GM12878 (cell line): Measurements from ENCODE around the gene MSLN. TPM values are rescaled to one million over a fixed set of nuclear protein-coding genes. Genes with fewer than 3 reads are reported as not detected.
A peak's percentile ranks its signal among the peaks of the same experiment; 100 is the strongest.

ENCODE experiments used
- ATAC-seq: fragments of 200-7000 bp; cut with Tn5 transposase; 3 replicates; pipeline ENCODE4 v1.9.1; 2020; ENCODE audit warnings: mild to moderate bottlenecking, moderate library complexity
- BruUV-seq: library from RNA; stranded (reverse); fragments of 400-500 nt; replicated peaks from 2 replicates; lab custom pipeline; 2021; lab: Mats Ljungman, UMichigan
- CTCF ChIA-PET: fragments of 300-600 bp; sonication (Branson Sonifier 250); formaldehyde crosslinking; extraction: SDS; loops from one replicate; lab custom pipeline; 2021; ENCODE audit warnings: inconsistent platforms; lab: Yijun Ruan, JAX
- POLR2A ChIA-PET: fragments of 350-600 bp; formaldehyde crosslinking; extraction: SDS; loops from one replicate; lab custom pipeline; 2021; ENCODE audit warnings: inconsistent platforms; lab: Charles Lee
- RAD21 ChIA-PET: fragments of 300-600 bp; sonication (Branson Sonifier 250); formaldehyde crosslinking; loops from one replicate; lab custom pipeline; 2023; ENCODE audit warnings: antibody characterized with exemption; ENCODE audit not compliant: unreplicated experiment; lab: Charles Lee
- SMC1A ChIA-PET: fragments of 300-600 bp; sonication (Branson Sonifier 250); formaldehyde crosslinking; loops from one replicate; lab custom pipeline; 2023; ENCODE audit not compliant: unreplicated experiment, uncharacterized antibody; lab: Charles Lee
- DNase-seq: peaks from one replicate; pipeline ENCODE4 v3.0.0-alpha.2; 2011; ENCODE audit warnings: low read depth, low spot score
- FAIRE-seq: peaks from 3 replicates; lab custom pipeline; 2011; peaks lifted over from hg19 to GRCh38; lab: Jason Lieb, UNC
- H2AFZ ChIP-seq: 2 replicates; pipeline ENCODE4 v1.6.0; 2011; ENCODE audit warnings: low read depth, low read length, control low read depth; ENCODE audit not compliant: control insufficient read depth
- H3K27ac ChIP-seq: 2 replicates; pipeline ENCODE4 v1.5.1; 2011; ENCODE audit warnings: control low read depth; ENCODE audit not compliant: control insufficient read depth, insufficient read depth
- H3K27me3 ChIP-seq, 2 experiments: replicated peaks in 1 of 2; 2 replicates each; pipeline versions ENCODE4 v1.6.0 to v1.6.1; 2011; ENCODE audit warnings: low read length in 1 of 2; ENCODE audit not compliant: control insufficient read depth in 2 of 2, insufficient read depth in 2 of 2
- H3K36me3 ChIP-seq, 2 experiments: 2 replicates each; pipeline ENCODE4 v1.5.1; 2011; ENCODE audit warnings: low read length in 1 of 2; ENCODE audit not compliant: control insufficient read depth in 2 of 2, insufficient read depth in 2 of 2
- H3K4me1 ChIP-seq: 2 replicates; pipeline ENCODE4 v1.6.1; 2011; ENCODE audit warnings: mild to moderate bottlenecking, low read length, moderate library complexity, mixed read lengths; ENCODE audit not compliant: control insufficient read depth, insufficient read depth
- H3K4me2 ChIP-seq: 2 replicates; pipeline ENCODE4 v1.6.0; 2011; ENCODE audit warnings: control low read depth; ENCODE audit not compliant: control insufficient read depth, insufficient read depth
- H3K4me3 ChIP-seq: fragments of 200-600 bp; sonication (generic); 2 replicates; pipeline ENCODE4 v1.5.1; 2016
- H3K79me2 ChIP-seq: 2 replicates; pipeline ENCODE4 v1.6.0; 2011; ENCODE audit warnings: low read length; ENCODE audit not compliant: control insufficient read depth, insufficient read depth
- H3K9ac ChIP-seq: 2 replicates; pipeline ENCODE4 v1.8.0; 2011; ENCODE audit warnings: low read length, control low read depth, mixed read lengths; ENCODE audit not compliant: control insufficient read depth, insufficient read depth
- H3K9me3 ChIP-seq: replicated peaks from 3 replicates; pipeline ENCODE4 v1.5.1; 2011; ENCODE audit warnings: mild to moderate bottlenecking, low read length; ENCODE audit not compliant: control insufficient read depth, insufficient read depth
- H4K20me1 ChIP-seq: 2 replicates; pipeline ENCODE4 v1.6.0; 2011; ENCODE audit not compliant: control insufficient read depth, insufficient read depth
- IRF4 ChIP-seq: IDR thresholded peaks from 2 replicates; pipeline ENCODE4 v1.6.1; 2011; ENCODE audit warnings: low read depth, low read length
- MYB ChIP-seq: fragments of 150-350 bp; IDR thresholded peaks from 2 replicates; pipeline ENCODE4 v1.6.1; 2014; ENCODE audit warnings: mild to moderate bottlenecking, low read depth, low read length, borderline replicate concordance
- NBN ChIP-seq: fragments of 450-650 bp; IDR thresholded peaks from 2 replicates; pipeline ENCODE4 v1.6.1; 2016
- NFXL1 ChIP-seq: fragments of 450-650 bp; IDR thresholded peaks from 2 replicates; pipeline ENCODE4 v1.6.1; 2017; ENCODE audit warnings: antibody characterized with exemption, mild to moderate bottlenecking, borderline replicate concordance
- SMC3 ChIP-seq: IDR thresholded peaks from 2 replicates; pipeline ENCODE4 v1.6.1; 2011; ENCODE audit warnings: low read length, improper control_type of control experiment, borderline replicate concordance
- ZNF24 ChIP-seq: fragments of 450-650 bp; IDR thresholded peaks from 2 replicates; pipeline ENCODE4 v1.6.1; 2017; ENCODE audit warnings: antibody characterized with exemption, mild to moderate bottlenecking
- WGBS: methylation state at CpG from one replicate; pipeline ENCODE4 v1.1.6; 2016; ENCODE audit warnings: low lambda C conversion rate; ENCODE audit not compliant: insufficient replicate concordance, insufficient coverage; ENCODE audit errors: missing lambda C conversion rate; 5-methylcytosine and 5-hydroxymethylcytosine counted together
- in situ Hi-C: fragments of 300-500 bp; cut with MboI; formaldehyde crosslinking; loops from 9 replicates; pipeline ENCODE4 v1.14.3; 2018; ENCODE audit warnings: mixed read lengths
- intact Hi-C: fragments of 100-400 bp; cut with micrococcal nuclease; formaldehyde crosslinking; loops from one replicate; pipeline ENCODE4 v1.14.2; 2022; ENCODE audit not compliant: unreplicated experiment
- polyA plus RNA-seq, 11 experiments: library from polyadenylated mRNA; depleted of rRNA in 4 of 11; unstranded in 6 of 11; stranded (reverse) in 5 of 11; fragments of >200 nt; fragmentation: Nextera tagmentation in 4 of 11; fragmentation: Illumina TruSeq in 1 of 11; extraction: Ambion mirVana in 4 of 11; extraction: Trizol in 1 of 11; gene quantifications; 1 replicate in 1 of 11; 2 replicates in 10 of 11; pipeline versions ENCODE4 v1.2.1 to v1.2.3, GENCODE V29; 2011 to 2016; ENCODE audit warnings: inconsistent platforms in 2 of 11, missing spikeins in 2 of 11, low read depth in 1 of 11
- total RNA-seq, 4 experiments: library from RNA; depleted of rRNA in 3 of 4; stranded (reverse); fragments of >200 nt in 3 of 4; fragmentation: Illumina TruSeq in 1 of 4; extraction: Trizol in 1 of 4; gene quantifications; 2 replicates each; pipeline versions ENCODE4 v1.2.1 to v1.2.3, GENCODE V29; 2013 to 2021
- TF ChIP-seq, protein P1 (sequence below): fragments of 450-650 bp; IDR thresholded peaks from 2 replicates; pipeline ENCODE4 v1.6.1; 2018; ENCODE audit warnings: borderline replicate concordance, mild to moderate bottlenecking; ENCODE audit not compliant: partially characterized antibody
- TF ChIP-seq, protein P2 (sequence below): IDR thresholded peaks from 2 replicates; pipeline ENCODE4 v1.6.1; 2011; ENCODE audit warnings: borderline replicate concordance, low read depth, mild to moderate bottlenecking, moderate library complexity, low read length; ENCODE audit not compliant: insufficient read depth, poor library complexity, severe bottlenecking
- TF ChIP-seq, protein P3 (sequence below): IDR thresholded peaks from 2 replicates; pipeline ENCODE4 v1.6.1; 2012; ENCODE audit warnings: mild to moderate bottlenecking, low read depth, low read length

MSLN gene
- total and polyA plus RNA-seq, 10 of the 15 experiments (the other 5 are each of a cell fraction or from before 2014, with no cell fraction given): 0.08 TPM; not detected in 9

DNA sequence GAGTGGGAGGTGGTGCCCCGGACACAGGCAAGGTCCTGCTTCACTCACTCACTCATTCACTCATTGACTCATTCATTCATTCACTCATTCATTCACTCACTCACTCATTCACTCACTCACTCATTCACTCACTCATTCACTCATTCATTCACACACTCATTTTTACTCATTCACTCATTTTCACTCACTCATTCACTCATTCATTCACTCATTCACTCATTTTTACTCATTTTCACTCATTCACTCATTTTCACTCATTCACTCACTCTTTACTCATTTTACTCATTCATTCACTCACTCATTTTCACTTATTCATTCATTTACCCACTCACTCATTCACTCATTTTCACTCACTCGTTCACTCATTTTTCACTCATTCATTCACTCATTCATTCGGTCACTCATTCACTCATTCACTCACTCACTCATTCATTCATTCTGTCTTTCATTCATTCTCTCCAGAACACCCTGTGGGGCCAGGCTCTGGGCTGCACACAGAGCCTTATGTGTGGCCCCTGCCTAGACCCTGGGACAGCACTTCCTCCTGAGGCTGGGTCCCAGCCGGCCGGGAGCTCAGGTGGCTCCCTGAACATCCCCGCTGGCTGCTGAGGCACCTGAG lies 18.5 kb downstream of the MSLN start:
- intact Hi-C loops (no loop called here), in situ Hi-C loops (no loop called here)
- no peaks in the 10 kb centered on the region for H3K27me3 ChIP-seq
- H2AFZ ChIP-seq: no peak overlapping the region
- no peak overlapping the region for H3K4me3 ChIP-seq
- H3K4me2 ChIP-seq: no peak overlapping the region
- H3K27ac ChIP-seq: no peak overlapping the region
- ChIA-PET POLR2A (no interaction called here), SMC1A (no interaction called here), RAD21 (no interaction called here), CTCF (no interaction called here)
- DNase-seq (no peak), FAIRE-seq (no peak), ATAC-seq (no peak)
- BruUV-seq: no TSS peak
- 41% methylated on average over 6 of the region's 6 CpGs for WGBS
- TF ChIP-seq, protein P1, sequence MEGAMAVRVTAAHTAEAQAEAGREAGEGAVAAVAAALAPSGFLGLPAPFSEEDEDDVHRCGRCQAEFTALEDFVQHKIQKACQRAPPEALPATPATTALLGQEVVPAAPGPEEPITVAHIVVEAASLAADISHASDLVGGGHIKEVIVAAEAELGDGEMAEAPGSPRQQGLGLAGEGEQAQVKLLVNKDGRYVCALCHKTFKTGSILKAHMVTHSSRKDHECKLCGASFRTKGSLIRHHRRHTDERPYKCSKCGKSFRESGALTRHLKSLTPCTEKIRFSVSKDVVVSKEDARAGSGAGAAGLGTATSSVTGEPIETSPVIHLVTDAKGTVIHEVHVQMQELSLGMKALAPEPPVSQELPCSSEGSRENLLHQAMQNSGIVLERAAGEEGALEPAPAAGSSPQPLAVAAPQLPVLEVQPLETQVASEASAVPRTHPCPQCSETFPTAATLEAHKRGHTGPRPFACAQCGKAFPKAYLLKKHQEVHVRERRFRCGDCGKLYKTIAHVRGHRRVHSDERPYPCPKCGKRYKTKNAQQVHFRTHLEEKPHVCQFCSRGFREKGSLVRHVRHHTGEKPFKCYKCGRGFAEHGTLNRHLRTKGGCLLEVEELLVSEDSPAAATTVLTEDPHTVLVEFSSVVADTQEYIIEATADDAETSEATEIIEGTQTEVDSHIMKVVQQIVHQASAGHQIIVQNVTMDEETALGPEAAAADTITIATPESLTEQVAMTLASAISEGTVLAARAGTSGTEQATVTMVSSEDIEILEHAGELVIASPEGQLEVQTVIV: no peak
- TF ChIP-seq, protein P2, sequence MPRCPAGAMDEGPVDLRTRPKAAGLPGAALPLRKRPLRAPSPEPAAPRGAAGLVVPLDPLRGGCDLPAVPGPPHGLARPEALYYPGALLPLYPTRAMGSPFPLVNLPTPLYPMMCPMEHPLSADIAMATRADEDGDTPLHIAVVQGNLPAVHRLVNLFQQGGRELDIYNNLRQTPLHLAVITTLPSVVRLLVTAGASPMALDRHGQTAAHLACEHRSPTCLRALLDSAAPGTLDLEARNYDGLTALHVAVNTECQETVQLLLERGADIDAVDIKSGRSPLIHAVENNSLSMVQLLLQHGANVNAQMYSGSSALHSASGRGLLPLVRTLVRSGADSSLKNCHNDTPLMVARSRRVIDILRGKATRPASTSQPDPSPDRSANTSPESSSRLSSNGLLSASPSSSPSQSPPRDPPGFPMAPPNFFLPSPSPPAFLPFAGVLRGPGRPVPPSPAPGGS: peak; percentile 75
- TF ChIP-seq SMC3: no peak
- TF ChIP-seq NFXL1: no peak
- TF ChIP-seq IRF4: no peak
- TF ChIP-seq, protein P3, sequence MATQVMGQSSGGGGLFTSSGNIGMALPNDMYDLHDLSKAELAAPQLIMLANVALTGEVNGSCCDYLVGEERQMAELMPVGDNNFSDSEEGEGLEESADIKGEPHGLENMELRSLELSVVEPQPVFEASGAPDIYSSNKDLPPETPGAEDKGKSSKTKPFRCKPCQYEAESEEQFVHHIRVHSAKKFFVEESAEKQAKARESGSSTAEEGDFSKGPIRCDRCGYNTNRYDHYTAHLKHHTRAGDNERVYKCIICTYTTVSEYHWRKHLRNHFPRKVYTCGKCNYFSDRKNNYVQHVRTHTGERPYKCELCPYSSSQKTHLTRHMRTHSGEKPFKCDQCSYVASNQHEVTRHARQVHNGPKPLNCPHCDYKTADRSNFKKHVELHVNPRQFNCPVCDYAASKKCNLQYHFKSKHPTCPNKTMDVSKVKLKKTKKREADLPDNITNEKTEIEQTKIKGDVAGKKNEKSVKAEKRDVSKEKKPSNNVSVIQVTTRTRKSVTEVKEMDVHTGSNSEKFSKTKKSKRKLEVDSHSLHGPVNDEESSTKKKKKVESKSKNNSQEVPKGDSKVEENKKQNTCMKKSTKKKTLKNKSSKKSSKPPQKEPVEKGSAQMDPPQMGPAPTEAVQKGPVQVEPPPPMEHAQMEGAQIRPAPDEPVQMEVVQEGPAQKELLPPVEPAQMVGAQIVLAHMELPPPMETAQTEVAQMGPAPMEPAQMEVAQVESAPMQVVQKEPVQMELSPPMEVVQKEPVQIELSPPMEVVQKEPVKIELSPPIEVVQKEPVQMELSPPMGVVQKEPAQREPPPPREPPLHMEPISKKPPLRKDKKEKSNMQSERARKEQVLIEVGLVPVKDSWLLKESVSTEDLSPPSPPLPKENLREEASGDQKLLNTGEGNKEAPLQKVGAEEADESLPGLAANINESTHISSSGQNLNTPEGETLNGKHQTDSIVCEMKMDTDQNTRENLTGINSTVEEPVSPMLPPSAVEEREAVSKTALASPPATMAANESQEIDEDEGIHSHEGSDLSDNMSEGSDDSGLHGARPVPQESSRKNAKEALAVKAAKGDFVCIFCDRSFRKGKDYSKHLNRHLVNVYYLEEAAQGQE: no peak
- TF ChIP-seq ZNF24: peak; percentile 98
- TF ChIP-seq NBN: 0 out of 2 replicates have a peak, but pooled peaks have one; percentile 20
- TF ChIP-seq MYB: no peak
- no peaks in the 10 kb centered on the region for H3K9me3 ChIP-seq
- no peaks in the 10 kb centered on the region for H3K36me3 ChIP-seq
- no peaks in the 10 kb centered on the region for H3K4me1 ChIP-seq
- H3K9ac ChIP-seq: no peak overlapping the region
- H3K79me2 ChIP-seq: no peaks in the 10 kb centered on the region
- H4K20me1 ChIP-seq: no peaks in the 10 kb centered on the region
